GM18511 (cell line): ENCODE results near the gene HLA-DRA.

ENCODE experiments used
- ATAC-seq: cut with Tn5 transposase; IDR thresholded peaks from one replicate; pipeline ENCODE4 v1.9.1; 2021; ENCODE audit warnings: mild to moderate bottlenecking, moderate library complexity; ENCODE audit not compliant: unreplicated experiment

The HLA-DRA gene

DNA sequence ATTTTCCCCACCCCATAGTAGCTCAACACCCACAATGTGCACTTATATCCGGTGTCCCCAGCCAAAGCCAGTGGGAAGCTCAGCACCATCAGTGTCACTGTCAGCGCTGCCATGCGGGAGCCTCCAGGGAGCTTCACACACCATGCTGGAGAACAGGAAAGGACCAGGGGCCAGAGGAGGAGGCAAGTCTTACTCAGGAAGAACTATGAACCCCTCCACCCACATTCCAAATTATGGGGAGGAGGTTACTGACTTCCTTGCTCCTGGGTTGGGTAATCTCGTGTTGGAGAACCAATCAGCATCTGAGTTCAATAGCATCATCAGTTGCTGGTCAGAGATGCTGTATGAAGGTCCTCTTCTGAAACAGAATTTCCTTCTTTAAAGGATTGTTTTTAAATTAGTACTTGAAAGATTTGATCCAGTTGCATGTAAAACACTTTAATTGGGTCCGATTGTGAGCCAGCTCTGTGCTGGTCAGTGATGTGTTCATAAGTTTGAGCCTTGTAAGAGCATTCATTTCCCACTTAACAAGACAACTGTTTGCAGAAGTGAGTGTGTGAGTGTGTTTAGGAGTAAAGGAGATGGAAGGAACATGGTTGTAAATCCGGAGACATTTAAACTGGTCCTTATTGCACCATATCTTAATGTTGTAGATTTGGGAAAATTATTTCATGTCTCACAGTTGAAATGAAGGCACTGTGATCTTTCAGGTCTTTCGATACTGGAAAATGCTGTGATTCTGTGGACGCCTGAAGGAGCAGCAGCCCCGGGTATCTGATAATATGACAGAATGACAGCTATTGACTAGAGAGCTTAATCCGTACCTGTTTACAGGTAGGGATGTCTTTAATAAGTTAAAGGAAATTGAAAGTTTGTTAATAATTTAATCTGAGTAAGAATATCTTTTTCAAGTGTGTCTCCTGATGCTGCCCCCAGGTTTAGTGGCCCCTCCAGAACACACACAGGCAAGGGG is 34.0 kb downstream of the HLA-DRA start:
- ATAC-seq, result peak; percentile 97

DNA sequence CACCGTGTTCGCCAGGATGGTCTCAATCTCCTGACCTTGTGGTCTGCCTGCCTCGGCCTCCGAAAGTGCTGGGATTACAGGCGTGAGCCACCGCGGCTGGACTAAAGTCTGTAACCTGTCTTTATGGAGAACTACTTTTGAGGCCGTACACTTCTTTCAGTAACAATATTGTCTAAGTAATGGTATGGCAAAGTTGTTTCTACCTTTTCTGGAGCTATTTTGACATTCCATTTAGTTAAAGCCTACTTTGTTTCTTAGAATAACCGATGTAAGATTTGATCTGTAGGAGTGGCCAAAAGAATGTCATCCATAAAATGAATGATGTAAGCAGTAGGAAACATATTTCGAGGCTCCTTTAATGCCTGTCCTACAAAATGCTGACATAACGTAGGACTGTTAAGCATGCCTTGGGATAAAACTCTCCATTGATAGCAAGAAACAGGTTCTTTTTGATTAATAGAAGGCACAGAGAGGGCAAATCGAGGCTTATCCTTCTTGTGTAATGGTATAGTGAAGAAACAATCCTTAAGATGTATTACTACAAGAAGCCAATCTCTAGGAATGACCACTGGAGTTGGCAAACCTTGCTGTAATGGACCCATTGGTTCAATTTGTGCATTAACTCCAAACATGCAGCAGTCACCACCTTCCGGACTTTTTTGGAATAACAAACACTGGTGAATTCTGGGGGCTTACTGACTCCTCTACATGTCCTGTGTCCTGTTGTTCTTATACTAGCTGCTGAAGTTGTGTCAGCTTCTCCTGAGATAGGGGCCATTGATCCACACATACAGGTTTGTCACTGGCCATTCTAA is 35.9 kb downstream of the HLA-DRA start:
- no peak for ATAC-seq

DNA sequence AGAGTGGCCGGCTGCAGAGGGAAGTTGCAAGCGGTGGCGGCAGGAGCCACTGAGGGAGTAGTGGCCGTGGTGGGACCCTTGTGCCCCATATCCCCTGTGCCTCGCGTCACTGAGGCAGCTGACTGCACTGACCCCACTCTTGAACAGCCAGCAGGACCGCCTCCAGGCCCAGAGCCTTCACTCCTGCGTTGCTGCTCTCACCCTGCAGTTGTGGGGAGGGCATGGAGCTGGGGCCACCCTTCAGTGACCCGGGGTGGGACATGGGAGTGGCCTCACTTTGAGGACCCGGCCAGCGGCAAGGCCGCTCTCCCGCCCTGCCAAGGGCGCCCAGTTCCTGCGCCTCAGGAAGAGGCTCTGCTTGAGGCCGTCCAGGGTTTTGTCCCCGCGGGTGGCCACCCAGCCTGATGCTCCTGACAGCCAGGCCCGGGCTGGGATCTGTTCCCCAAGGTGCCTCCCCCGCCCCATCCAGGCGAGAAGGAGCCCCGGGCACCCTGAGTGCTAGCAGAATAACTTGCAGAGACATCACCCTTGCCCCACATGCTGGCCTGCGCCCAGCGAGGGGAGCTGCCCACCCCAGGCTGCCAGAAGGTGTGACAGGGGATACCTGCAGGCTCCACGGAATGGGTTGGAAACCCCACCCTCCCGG is 44.4 kb downstream of the HLA-DRA start:
- ATAC-seq, result no peak

DNA sequence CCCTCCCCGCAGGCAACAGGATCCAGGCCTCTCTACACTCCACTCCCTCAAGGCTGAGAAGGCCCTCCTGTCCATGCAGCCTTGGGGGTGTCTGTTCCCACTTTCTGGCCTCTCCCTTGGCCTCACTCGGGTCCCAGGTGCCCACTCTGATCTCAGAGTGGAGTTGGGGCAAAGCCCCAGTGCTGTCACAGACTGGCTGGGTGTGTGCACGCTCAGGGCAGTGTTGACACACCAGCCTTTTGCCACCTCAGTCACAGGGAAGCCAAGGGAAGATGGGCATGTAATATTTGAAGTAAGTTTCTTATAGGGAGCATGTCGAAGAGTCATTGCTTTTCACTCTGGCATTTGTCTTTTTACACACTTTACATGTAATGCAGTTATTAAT is 44.9 kb downstream of the HLA-DRA start:
- ATAC-seq, result no peak

DNA sequence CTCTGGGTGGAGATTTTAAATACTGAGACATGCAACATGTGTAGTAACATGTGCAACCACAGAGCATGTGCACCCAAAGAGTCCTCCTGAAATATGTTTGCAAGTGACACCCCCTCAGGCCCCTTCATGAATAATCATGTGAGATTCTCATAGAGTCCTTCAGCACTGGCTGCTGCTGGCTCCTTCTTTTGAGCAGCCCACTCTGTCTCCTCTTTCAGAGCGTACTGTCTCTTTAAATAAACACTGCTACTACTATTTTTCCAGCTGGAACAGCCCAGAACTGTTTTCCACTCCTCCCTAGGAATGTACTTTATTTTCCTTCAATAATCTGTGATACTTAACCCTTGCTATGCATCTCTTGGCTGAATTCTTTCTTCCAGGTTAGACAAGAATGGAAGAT is 48.4 kb downstream of the HLA-DRA start:
- ATAC-seq, result no peak

DNA sequence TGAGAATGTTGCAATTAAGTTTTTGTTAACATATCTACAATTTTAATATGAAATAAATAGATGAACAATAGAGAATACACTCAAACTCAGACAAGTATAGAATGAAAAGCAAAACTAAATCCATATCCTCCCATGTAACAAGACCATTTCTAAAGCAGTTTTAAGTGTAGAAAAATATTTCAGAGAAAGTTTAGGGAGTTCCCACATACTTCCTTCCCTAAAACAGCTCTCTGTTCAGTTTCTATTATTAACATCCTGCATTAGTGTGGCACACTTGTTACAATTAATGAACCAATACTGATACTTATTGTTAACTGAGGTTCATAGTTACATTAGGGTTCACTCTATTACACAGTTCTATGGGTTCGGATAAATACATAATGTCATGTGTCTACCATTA is 52.0 kb downstream of the HLA-DRA start:
- ATAC-seq, result no peak

DNA sequence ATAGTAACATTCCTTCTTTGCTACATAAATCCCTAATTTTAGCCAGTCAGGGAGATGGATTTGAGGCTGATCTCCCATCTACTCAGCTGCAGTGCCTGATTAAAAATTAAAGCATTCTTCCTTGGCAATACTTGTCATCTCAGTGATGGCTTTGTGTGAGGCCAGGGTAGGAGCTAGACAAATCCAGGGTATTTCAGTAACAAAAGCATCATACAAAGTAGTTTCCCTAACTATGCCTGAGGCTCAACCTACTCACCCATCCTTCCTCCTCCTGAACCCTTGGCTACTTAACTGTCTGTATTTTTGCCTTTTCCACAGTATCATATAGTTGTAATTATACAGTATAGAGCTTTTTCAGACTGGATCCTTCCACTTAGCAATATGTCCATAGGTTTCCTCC is 52.7 kb downstream of the HLA-DRA start:
- no peak for ATAC-seq
